Sigmoid colon (tissue), 4 donors: ENCODE data around the gene ASF1B.

Source experiments
- EP300 ChIP-seq, 4 donors: sonication (generic); formaldehyde crosslinking; IDR thresholded peaks; one replicate each; pipeline ENCODE4 v1.6.1; 2017; ENCODE audit warnings: antibody characterized with exemption in 4 of 4
- POLR2A ChIP-seq, 2 donors: fragments of 450-650 bp; IDR thresholded peaks; one replicate each; pipeline ENCODE4 v1.6.1; 2016; ENCODE audit warnings: antibody characterized with exemption in 2 of 2, mild to moderate bottlenecking in 2 of 2, moderate library complexity in 2 of 2
- TF ChIP-seq, protein P1 (sequence below), 4 experiments: fragments of 450-650 bp in 3 of 4; fragments of 200-600 bp in 1 of 4; IDR thresholded peaks; one replicate each; pipeline ENCODE4 v1.5.1; 2016 to 2019; ENCODE audit warnings: antibody characterized with exemption in 4 of 4, mild to moderate bottlenecking in 3 of 4, moderate library complexity in 2 of 4

DNA sequence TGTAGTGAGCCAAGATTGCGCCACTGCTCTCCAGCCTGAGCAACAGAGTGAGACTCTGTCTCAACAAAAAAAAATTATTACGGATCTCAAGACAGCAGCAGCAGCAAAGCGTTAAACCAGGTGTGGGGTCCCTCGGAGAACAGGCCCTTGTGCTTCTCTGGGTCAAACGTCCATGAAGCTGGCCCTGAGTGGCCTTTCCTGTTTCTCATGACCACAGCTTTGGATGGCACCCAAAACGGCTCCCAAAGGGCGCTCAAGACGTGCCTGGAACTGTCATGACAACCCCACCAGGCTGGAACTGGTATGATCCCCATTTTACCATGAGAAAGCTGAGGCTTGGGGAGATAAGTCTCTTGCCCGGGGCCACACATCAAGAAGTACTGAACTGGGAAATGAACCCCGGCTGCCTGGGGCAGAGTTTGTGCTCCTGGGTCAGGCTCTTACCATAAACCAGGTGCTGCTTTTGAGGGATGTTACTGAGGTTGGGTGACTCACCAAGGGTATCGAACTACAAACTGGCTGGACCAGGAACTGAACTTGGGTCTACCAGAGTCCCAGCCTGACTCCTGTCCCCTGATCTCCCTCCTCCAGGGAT, 34.2 kb downstream of the ASF1B start:
- TF ChIP-seq POLR2A (IDR thresholded peaks at IDR 0.05) = no peak
- TF ChIP-seq, protein P1, sequence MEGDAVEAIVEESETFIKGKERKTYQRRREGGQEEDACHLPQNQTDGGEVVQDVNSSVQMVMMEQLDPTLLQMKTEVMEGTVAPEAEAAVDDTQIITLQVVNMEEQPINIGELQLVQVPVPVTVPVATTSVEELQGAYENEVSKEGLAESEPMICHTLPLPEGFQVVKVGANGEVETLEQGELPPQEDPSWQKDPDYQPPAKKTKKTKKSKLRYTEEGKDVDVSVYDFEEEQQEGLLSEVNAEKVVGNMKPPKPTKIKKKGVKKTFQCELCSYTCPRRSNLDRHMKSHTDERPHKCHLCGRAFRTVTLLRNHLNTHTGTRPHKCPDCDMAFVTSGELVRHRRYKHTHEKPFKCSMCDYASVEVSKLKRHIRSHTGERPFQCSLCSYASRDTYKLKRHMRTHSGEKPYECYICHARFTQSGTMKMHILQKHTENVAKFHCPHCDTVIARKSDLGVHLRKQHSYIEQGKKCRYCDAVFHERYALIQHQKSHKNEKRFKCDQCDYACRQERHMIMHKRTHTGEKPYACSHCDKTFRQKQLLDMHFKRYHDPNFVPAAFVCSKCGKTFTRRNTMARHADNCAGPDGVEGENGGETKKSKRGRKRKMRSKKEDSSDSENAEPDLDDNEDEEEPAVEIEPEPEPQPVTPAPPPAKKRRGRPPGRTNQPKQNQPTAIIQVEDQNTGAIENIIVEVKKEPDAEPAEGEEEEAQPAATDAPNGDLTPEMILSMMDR (IDR thresholded peaks at IDR 0.05) = no peak
- TF ChIP-seq EP300 (IDR thresholded peaks at IDR 0.05) = no peak
